Lung (tissue), 12 donors: ENCODE results near the gene GLUD1. TPM values are rescaled to one million over a fixed set of nuclear protein-coding genes. Genes with fewer than 3 reads are reported as not detected.
"Not testable (repeated sequence)": the region's sequence is repeated elsewhere in the genome, so short reads cannot be mapped to it uniquely, and the experiment has no call there.

Experiments used
- ATAC-seq: fragments of 200-7000 bp; cut with Tn5 transposase; one replicate; pipeline ENCODE4 v1.9.1; 2020; ENCODE audit warnings: moderate number of reproducible peaks; ENCODE audit not compliant: insufficient read depth, low FRiP score
- DNase-seq, 3 donors: peaks; one replicate each; pipeline ENCODE4 v3.0.0-alpha.2; 2013 to 2017
- H3K27ac ChIP-seq, 2 donors: one replicate each; pipeline ENCODE4 v1.5.1; 2013; ENCODE audit warnings: mild to moderate bottlenecking in 2 of 2, moderate library complexity in 2 of 2, control low read depth in 1 of 2, inconsistent platforms in 1 of 2, low read depth in 1 of 2, low read length in 1 of 2
- H3K27me3 ChIP-seq, 3 donors: one replicate each; pipeline ENCODE4 v1.5.1; 2013; ENCODE audit warnings: low read length in 2 of 3; ENCODE audit not compliant: control insufficient read depth in 3 of 3, insufficient read depth in 3 of 3
- H3K36me3 ChIP-seq, 4 donors: one replicate each; pipeline ENCODE4 v1.5.1; 2013; ENCODE audit warnings: low read length in 4 of 4, mild to moderate bottlenecking in 1 of 4, moderate library complexity in 1 of 4; ENCODE audit not compliant: control insufficient read depth in 4 of 4, insufficient read depth in 4 of 4
- H3K4me1 ChIP-seq, 5 donors: one replicate each; pipeline ENCODE4 v1.5.1; 2013; ENCODE audit warnings: low read length in 5 of 5, mild to moderate bottlenecking in 2 of 5, moderate library complexity in 1 of 5; ENCODE audit not compliant: control insufficient read depth in 5 of 5, insufficient read depth in 5 of 5
- H3K4me3 ChIP-seq: one replicate; pipeline ENCODE4 v1.5.1; 2013; ENCODE audit warnings: mild to moderate bottlenecking, control low read depth, moderate library complexity
- H3K9ac ChIP-seq, 2 donors: one replicate each; pipeline ENCODE4 v1.5.1; 2013; ENCODE audit warnings: low read length in 2 of 2, control low read depth in 1 of 2; ENCODE audit not compliant: insufficient read depth in 1 of 2
- H3K9me3 ChIP-seq, 4 donors: one replicate each; pipeline ENCODE4 v1.5.1; 2013; ENCODE audit warnings: low read length in 3 of 4, mild to moderate bottlenecking in 1 of 4, moderate library complexity in 1 of 4; ENCODE audit not compliant: control insufficient read depth in 4 of 4, insufficient read depth in 3 of 4
- CTCF ChIP-seq: IDR thresholded peaks from 2 replicates; pipeline ENCODE4 v1.5.1; 2012; ENCODE audit warnings: mild to moderate bottlenecking; ENCODE audit errors: control extremely low read depth, extremely low read depth
- WGBS, 2 donors: extraction: QIAGEN DNeasy Blood & Tissue Kit; methylation state at CpG; one replicate each; pipeline ENCODE4 v1.1.7; 2013; 5-methylcytosine and 5-hydroxymethylcytosine counted together
- polyA plus RNA-seq, 2 donors: library from polyadenylated mRNA; stranded (reverse); fragments of 200-250 nt; gene quantifications; one replicate each; pipeline ENCODE4 v1.2.1, GENCODE V29; 2013
- total RNA-seq, 2 donors: library from RNA; depleted of rRNA in 1 of 2; stranded (reverse); fragments of >200 nt in 1 of 2; gene quantifications; one replicate each; pipeline ENCODE4 v1.2.1, GENCODE V29; 2014 to 2021
- donor health status: control.
- donor health status: control.
- donor health status: Bipolar disorder and iron deficiency.
- donor health status: healthy.
- donor health status: DM: yes; HTN: yes; CAD: no.

The GLUD1 gene
- total and polyA plus RNA-seq, 4 donors, result 52.7 to 133 (median 96.7) TPM

- ATAC-seq (no peak), DNase-seq (peak; percentile 82 to 97 (median 96))
- Histone ChIP-seq H3K9me3 (no peaks in the 10 kb centered on the region), H3K27me3 (no peaks in the 10 kb centered on the region), H3K27ac (no peak overlapping the region), H3K4me3 (no peak overlapping the region), H3K4me1 (peaks cover 2 to 36% (median 4%) of the 10 kb centered on the region in 5 donors), H3K36me3 (peaks cover 14 to 33% (median 28%) of the 10 kb centered on the region in 4 donors), H3K9ac (no peak overlapping the region)
- 77 to 87% methylated on average over 3 of the region's 3 CpGs for WGBS, 2 donors
- no peak for TF ChIP-seq CTCF
Measured at GRCh38 chr10:87053111-87053510, 41.5 kb downstream of the GLUD1 start.

GRCh38 chr10:87045434-87045938, 49.2 kb downstream of the GLUD1 start:
- Histone ChIP-seq H3K27me3 (no peaks in the 10 kb centered on the region), H3K9ac (no peak overlapping the region), H3K27ac (no peak overlapping the region), H3K4me1 (peaks cover 0 to 4% (median 0%) of the 10 kb centered on the region in 5 donors), H3K9me3 (no peaks in the 10 kb centered on the region), H3K4me3 (no peak overlapping the region), H3K36me3 (peaks cover 9 to 11% (median 10%) of the 10 kb centered on the region in 4 donors)
- 96 to 97% methylated on average over 6 of the region's 6 CpGs for WGBS, 2 donors
- DNase-seq, result no peak
- ATAC-seq, result no peak
- TF ChIP-seq CTCF, result no peak

GRCh38 chr10:87043579-87043978, 51.1 kb downstream of the GLUD1 start:
- H3K27ac ChIP-seq, H3K4me1 ChIP-seq, H3K9me3 ChIP-seq, ATAC-seq, H3K4me3 ChIP-seq, H3K36me3 ChIP-seq, H3K27me3 ChIP-seq, H3K9ac ChIP-seq, DNase-seq: not testable (repeated sequence)
- WGBS, 2 donors, result 97 to 98% methylated on average over 7 of the region's 7 CpGs

GRCh38 chr10:87038786-87039185, 55.9 kb downstream of the GLUD1 start:
- no peak for TF ChIP-seq CTCF
- no peak overlapping the region for H3K4me3 ChIP-seq
- 91 to 96% methylated on average over 2 of the region's 2 CpGs for WGBS, 2 donors
- DNase-seq (no peak), ATAC-seq (no peak)
- peaks cover 0 to 2% (median 0%) of the 10 kb centered on the region in 4 donors for H3K9me3 ChIP-seq
- no peaks in the 10 kb centered on the region for H3K4me1 ChIP-seq
- no peak overlapping the region for H3K9ac ChIP-seq
- H3K36me3 ChIP-seq, result peaks cover 0 to 2% (median 0%) of the 10 kb centered on the region in 4 donors
- H3K27ac ChIP-seq, result no peak overlapping the region
- no peaks in the 10 kb centered on the region for H3K27me3 ChIP-seq
